DND-41 (cell line): ENCODE measurements around the gene MAS1L.

Source experiments
- ATAC-seq: fragments of 200-7000 bp; cut with Tn5 transposase; 3 replicates; pipeline ENCODE4 v1.9.1; 2021; ENCODE audit warnings: low read depth; ENCODE audit not compliant: insufficient read depth
- DNase-seq: peaks from one replicate; pipeline ENCODE4 v3.0.0-alpha.2; 2020
- H2AFZ ChIP-seq: 2 replicates; pipeline ENCODE4 v1.6.0; 2012; ENCODE audit warnings: low read depth, low read length
- H3K27ac ChIP-seq: 2 replicates; pipeline ENCODE4 v1.5.1; 2012; ENCODE audit warnings: low read length, inconsistent platforms
- H3K27me3 ChIP-seq: fragments of 200-600 bp; sonication (generic); 2 replicates; pipeline ENCODE4 v1.6.0; 2012; ENCODE audit warnings: low read length, mild to moderate bottlenecking, inconsistent platforms; ENCODE audit not compliant: insufficient read depth, poor library complexity
- H3K36me3 ChIP-seq: 2 replicates; pipeline ENCODE4 v1.5.1; 2012; ENCODE audit warnings: low read length, inconsistent platforms; ENCODE audit not compliant: insufficient read depth
- H3K4me1 ChIP-seq: 2 replicates; pipeline ENCODE4 v1.5.1; 2012; ENCODE audit warnings: mild to moderate bottlenecking, low read length; ENCODE audit not compliant: insufficient read depth
- H3K4me2 ChIP-seq: 2 replicates; pipeline ENCODE4 v1.6.0; 2012; ENCODE audit warnings: mild to moderate bottlenecking, moderate library complexity, low read length, inconsistent platforms; ENCODE audit not compliant: insufficient read depth
- H3K4me3 ChIP-seq, 2 experiments: fragments of 200-600 bp in 1 of 2; shearing (Covaris generic) in 1 of 2; 2 replicates each; pipeline ENCODE4 v1.5.1; 2012 to 2016; ENCODE audit warnings: inconsistent platforms in 2 of 2, low read length in 2 of 2, mild to moderate bottlenecking in 2 of 2, low read depth in 1 of 2, moderate library complexity in 1 of 2
- H3K79me2 ChIP-seq: 2 replicates; pipeline ENCODE4 v1.6.0; 2012; ENCODE audit warnings: low read length, inconsistent platforms; ENCODE audit not compliant: insufficient read depth
- H3K9ac ChIP-seq: 2 replicates; pipeline ENCODE4 v1.6.0; 2012; ENCODE audit warnings: low read depth, mild to moderate bottlenecking, inconsistent platforms, low read length, moderate library complexity
- H3K9me3 ChIP-seq: 2 replicates; pipeline ENCODE4 v1.5.1; 2012; ENCODE audit warnings: low read length, moderate library complexity, mild to moderate bottlenecking, inconsistent platforms; ENCODE audit not compliant: insufficient read depth, severe bottlenecking
- H4K20me1 ChIP-seq: 2 replicates; pipeline ENCODE4 v1.6.0; 2012; ENCODE audit warnings: low read length; ENCODE audit not compliant: insufficient read depth
- EZH2 ChIP-seq: IDR thresholded peaks from 3 replicates; pipeline ENCODE4 v1.6.1; 2012; ENCODE audit warnings: borderline replicate concordance, low read depth, mild to moderate bottlenecking, moderate library complexity, low read length, inconsistent platforms; ENCODE audit not compliant: severe bottlenecking
- TF ChIP-seq, protein P1 (sequence below): IDR thresholded peaks from 2 replicates; pipeline ENCODE4 v1.5.1; 2012; ENCODE audit warnings: borderline replicate concordance, low read length, moderate library complexity, mild to moderate bottlenecking; ENCODE audit not compliant: poor library complexity, severe bottlenecking; ENCODE audit errors: extremely low read depth

Gene MAS1L

DNA sequence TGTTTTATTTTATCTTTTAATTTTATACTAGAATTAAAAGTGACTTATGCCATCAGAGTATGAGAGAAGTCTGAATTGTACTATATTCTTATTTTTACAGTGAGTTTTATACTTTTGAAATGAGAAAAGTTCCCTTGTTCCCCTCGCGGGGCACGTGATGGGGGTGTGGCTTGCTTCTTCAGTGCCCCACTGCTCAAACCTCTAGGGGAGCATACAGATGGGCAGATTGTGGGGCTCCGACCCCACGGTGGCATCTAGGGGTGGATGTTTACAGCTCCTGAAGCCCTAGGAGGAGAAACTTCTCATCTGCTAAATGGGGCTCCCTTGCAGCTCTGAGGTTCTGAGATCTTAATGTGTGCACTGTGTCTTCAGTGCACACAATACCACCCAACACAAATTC is 11.9 kb upstream of the MAS1L start:
- Histone ChIP-seq H3K9ac (no peak overlapping the region), H3K4me3 (no peak overlapping the region), H3K27ac (no peak overlapping the region), H3K27me3 (peaks cover 14% of the 10 kb centered on the region), H3K9me3 (no peaks in the 10 kb centered on the region), H3K4me1 (no peaks in the 10 kb centered on the region), H2AFZ (no peak overlapping the region), H4K20me1 (no peaks in the 10 kb centered on the region), H3K79me2 (no peaks in the 10 kb centered on the region), H3K4me2 (no peak overlapping the region), H3K36me3 (no peaks in the 10 kb centered on the region)
- TF ChIP-seq EZH2 = no peak
- TF ChIP-seq, protein P1, sequence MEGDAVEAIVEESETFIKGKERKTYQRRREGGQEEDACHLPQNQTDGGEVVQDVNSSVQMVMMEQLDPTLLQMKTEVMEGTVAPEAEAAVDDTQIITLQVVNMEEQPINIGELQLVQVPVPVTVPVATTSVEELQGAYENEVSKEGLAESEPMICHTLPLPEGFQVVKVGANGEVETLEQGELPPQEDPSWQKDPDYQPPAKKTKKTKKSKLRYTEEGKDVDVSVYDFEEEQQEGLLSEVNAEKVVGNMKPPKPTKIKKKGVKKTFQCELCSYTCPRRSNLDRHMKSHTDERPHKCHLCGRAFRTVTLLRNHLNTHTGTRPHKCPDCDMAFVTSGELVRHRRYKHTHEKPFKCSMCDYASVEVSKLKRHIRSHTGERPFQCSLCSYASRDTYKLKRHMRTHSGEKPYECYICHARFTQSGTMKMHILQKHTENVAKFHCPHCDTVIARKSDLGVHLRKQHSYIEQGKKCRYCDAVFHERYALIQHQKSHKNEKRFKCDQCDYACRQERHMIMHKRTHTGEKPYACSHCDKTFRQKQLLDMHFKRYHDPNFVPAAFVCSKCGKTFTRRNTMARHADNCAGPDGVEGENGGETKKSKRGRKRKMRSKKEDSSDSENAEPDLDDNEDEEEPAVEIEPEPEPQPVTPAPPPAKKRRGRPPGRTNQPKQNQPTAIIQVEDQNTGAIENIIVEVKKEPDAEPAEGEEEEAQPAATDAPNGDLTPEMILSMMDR = no peak
- DNase-seq (no peak), ATAC-seq (no peak)

- Histone ChIP-seq H4K20me1 (no peaks in the 10 kb centered on the region), H3K27me3 (peaks cover 19% of the 10 kb centered on the region), H3K36me3 (no peaks in the 10 kb centered on the region), H3K9ac (no peak overlapping the region), H3K4me1 (no peaks in the 10 kb centered on the region), H3K9me3 (no peaks in the 10 kb centered on the region), H3K4me2 (no peak overlapping the region), H3K79me2 (no peaks in the 10 kb centered on the region), H3K27ac (no peak overlapping the region), H3K4me3 (no peak overlapping the region), H2AFZ (no peak overlapping the region)
- DNase-seq (no peak), ATAC-seq (no peak)
- TF ChIP-seq EZH2 = no peak
- TF ChIP-seq, protein P1 = no peak
These were observed 9.2 kb upstream of the MAS1L start for GRCh38 chr6:29496961-29497360.

DNA sequence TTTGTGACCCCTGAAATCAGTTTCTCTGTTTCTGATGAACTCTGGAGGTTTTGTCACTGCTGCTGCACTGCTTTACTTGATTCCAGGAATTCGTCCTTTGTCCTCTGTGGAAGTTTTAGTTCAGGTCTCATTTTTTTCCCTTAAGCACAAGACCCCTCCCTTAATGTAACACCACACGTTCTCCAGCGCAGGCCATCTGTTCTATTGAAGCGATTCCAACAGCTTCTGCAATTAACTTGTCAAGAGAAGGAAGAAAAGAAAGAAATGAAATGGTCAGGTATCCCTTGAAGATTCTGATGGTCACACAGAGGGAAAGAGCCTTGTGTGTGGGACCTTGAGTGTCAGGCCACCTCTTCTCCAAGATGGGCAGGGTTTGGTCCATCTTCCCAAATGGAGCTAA is 7.8 kb upstream of the MAS1L start:
- Histone ChIP-seq H3K9me3 (no peaks in the 10 kb centered on the region), H3K9ac (no peak overlapping the region), H3K27ac (no peak overlapping the region), H3K27me3 (peaks cover 19% of the 10 kb centered on the region), H4K20me1 (no peaks in the 10 kb centered on the region), H3K4me1 (no peaks in the 10 kb centered on the region), H3K79me2 (no peaks in the 10 kb centered on the region), H2AFZ (no peak overlapping the region), H3K36me3 (no peaks in the 10 kb centered on the region), H3K4me3 (no peak overlapping the region), H3K4me2 (no peak overlapping the region)
- TF ChIP-seq, protein P1 = no peak
- no peak for TF ChIP-seq EZH2
- no peak for ATAC-seq
- no peak for DNase-seq

GRCh38 chr6:29494131-29494530 is 6.4 kb upstream of the MAS1L start:
- Histone ChIP-seq H3K79me2 (no peaks in the 10 kb centered on the region), H3K36me3 (no peaks in the 10 kb centered on the region), H3K27me3 (peaks cover 19% of the 10 kb centered on the region), H3K4me3 (no peak overlapping the region), H3K9ac (no peak overlapping the region), H3K4me1 (no peaks in the 10 kb centered on the region), H2AFZ (no peak overlapping the region), H3K4me2 (no peak overlapping the region), H3K27ac (no peak overlapping the region), H4K20me1 (no peaks in the 10 kb centered on the region; the same call in 1 of the 2 replicates), H3K9me3 (no peaks in the 10 kb centered on the region)
- DNase-seq (no peak), ATAC-seq (no peak)
- no peak for TF ChIP-seq EZH2
- TF ChIP-seq, protein P1 = no peak
